ENCODE results near the gene CCL2.

The CCL2 gene

DNA sequence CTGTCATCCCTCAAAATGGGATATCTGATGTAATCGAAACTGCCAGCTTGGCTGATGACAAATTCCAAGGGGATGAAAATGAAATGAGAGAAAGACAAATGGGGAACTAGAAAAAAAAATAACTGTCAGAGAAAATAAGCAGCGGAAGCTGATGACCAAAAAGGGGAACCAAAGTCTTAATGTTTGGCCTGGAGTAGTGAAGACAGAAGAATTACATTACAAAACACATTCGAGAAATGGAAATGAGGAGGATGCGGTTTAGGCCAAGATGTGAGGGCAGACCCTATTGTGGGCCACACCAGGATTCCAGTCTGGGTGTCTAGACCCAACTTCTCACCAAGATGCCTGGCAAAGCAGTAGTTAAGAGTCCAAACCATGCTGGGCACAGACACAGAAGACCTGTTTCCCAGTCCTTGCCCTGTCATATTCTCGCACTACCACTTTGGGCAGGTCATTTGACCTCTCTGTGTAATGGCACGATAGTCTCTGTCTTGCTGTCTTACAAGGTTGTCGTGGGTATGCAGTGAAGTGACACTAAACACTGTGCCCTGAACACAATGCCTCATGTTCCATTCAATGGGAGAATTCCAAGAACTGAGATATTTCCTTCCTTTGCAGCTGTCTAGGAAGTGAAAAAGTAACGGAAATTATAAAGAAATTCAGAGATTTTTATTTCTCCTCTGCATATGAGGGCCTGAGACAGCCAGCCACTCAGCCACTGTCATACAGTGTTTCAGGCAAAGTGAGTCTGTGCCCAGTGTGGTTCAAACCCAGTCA lies 12.3 kb upstream of the CCL2 start:
- no peak for DNase-seq

DNA sequence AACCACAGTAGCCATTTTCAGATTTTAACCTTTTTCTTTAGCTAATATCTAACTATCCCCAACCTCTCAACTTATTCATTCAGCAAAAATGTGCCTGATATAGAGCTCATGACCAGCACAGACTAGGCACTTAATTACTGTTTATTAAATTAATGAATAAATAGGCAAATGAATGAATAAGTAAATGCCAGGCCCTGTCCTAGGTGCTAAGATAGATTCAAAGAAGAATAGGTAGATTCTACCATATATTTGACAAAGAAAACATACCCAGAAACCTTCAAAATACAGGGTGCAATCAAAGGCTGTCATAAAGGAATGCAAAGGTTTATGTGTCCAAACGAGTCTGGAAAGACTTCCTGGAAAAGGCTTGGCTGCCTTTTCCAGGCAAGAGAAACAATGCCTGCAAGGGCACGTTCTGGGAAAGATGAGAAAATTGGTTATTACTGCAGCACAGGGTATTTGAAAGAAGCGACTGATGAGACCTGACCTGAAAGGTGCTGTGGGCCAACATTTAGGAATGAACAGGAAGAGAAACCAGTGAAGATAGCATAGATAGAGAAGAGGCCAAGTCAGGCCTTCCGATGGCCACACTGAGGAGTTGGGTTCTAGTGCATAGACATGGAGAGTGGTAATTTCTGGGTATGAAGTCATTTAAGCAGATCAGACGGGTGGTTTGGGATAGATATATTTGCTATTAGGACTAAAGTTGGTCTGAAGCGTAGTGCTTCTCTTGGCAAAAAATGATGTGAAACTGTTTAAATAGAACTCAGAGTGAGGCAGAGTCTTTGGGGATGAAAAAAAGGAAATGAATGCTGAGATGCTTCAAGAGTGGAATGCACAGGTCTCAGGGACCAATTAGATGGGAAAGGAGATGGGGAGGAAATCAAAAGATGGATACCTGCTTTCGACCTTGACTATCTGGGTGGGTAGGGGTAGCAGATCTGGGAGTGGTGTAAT lies 11.4 kb upstream of the CCL2 start:
- DNase-seq: no peak

- no peak for DNase-seq
Observed at GRCh38 chr17:34245351-34245905, 9.7 kb upstream of the CCL2 start.

DNA sequence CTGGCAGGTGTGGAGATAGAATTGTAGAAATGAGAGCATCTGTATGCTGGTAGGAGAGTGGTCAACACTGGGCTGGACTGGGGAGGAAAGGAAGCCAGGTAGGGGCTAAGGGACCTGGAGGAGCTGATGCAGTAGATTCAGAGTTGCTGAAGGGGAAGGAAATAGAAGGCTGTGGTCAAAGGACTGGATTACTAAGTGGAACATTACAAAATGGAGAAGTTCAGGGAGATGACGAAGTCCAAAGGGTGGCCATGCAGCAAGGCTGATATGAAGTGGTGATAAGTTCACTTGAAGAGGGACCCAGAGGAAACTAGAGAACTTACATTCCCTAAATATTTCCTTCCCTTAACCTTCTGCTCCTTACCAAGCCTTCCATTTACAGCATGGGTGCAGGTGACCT lies 8.6 kb upstream of the CCL2 start:
- DNase-seq: no peak

DNA sequence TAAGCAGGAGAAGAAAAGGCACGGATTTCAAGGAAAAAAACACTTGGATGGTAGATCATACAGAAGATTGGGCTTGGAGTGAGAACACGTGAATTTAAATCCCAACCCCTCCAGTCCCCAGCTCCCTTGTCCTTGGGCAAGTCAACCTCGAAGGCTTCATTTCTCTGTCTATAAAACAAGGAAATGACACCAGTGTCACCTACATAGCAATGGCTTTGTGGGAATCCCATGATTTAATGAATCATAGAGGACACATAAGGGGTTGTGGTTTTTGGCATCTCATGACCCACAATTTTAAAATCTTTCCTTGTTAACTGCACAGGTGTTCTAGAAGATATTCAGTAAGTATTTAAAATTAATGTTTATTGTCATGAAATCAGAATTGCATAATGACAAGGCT lies 8.2 kb upstream of the CCL2 start:
- DNase-seq: no peak

DNA sequence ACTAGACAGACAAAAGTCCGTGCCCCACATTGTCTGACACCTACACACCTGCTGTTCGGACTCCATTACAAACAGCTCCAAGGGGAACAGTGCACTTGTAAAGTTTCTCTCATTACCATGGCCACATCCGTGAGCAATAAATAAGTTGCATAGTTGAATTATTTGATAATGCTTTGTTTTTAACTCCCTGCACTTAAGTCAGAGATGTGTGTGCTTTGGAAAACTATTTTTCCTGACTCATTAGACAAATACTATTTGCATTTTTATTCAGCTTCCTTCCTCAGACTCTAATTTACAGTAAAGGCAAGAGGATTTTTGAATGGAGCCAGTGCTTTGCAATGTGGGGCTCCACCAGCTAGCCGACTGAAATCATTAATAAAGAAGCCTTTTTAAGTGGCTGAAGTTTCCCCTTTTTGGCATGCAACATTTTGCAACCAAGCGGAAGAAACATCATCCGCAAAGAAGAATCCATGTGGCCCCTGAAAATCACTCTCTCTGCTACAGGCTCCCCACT lies 6.5 kb upstream of the CCL2 start:
- no peak for DNase-seq

GRCh38 chr17:34249061-34249460 lies 6.0 kb upstream of the CCL2 start:
- no peak for DNase-seq

GRCh38 chr17:34249478-34249877 lies 5.6 kb upstream of the CCL2 start:
- no peak for DNase-seq

DNA sequence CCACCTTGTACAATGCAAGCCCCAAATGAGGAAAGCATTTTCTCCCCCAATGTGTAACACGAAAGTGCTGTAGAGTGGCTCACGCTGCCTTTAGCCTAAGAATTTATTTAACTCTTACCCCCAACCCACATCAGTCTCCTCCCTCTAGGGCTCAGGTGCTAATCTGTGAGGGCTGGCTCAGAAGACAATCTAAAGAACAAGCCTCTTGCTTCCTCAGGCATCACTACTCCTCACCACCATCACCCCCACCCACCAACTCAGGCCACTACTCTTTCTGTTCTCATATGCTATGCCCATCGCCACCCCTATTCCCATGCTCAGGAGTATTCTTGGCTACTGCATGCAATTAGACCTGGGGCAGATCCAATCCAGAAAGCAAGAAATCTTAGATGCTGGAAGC lies 3.9 kb upstream of the CCL2 start:
- no peak for DNase-seq

DNA sequence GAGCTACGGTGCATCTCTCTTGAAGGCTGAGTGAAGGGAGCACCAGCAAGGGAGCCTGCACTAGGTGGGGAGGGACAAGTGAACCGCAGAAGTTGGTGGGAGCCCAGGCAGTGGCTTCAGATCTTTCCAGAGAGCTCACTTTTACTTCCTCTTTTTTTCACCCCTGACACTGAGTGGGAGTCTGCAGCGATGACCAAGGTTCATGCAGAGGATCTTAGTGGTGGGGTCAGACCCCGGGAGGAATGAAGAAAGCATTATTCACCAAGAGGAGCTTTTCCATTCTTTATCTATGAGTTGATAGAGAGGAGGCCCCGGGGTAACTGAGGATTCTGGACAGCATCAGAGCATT lies 3.0 kb upstream of the CCL2 start:
- DNase-seq: no peak

- DNase-seq: no peak
Observed at GRCh38 chr17:34252444-34253138, 2.5 kb upstream of the CCL2 start.

GRCh38 chr17:34253139-34253525 lies 2.0 kb upstream of the CCL2 start:
- DNase-seq: no peak

DNA sequence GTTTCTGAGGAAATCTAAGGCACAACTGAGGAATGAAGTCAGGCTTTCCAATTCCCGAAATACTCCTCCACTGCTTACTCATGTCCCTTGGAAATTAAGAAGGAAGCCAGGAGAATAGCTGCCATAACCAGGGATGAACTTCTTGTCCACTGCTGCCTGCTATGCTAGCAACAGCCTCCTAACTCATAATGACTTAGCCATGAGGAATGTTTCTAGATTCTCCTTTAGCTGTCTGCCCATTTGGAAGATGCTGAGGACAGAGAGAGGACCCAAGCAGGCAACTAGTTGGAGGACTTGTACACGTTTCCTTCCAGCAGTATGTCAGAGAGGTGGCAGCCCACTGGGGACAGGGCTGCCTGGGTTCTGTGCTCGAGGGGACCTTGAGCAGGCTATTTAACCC lies 939 bp upstream of the CCL2 start:
- DNase-seq: no peak

DNA sequence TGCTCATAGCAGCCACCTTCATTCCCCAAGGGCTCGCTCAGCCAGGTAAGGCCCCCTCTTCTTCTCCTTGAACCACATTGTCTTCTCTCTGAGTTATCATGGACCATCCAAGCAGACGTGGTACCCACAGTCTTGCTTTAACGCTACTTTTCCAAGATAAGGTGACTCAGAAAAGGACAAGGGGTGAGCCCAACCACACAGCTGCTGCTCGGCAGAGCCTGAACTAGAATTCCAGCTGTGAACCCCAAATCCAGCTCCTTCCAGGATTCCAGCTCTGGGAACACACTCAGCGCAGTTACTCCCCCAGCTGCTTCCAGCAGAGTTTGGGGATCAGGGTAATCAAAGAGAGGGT lies 272 bp downstream of the CCL2 start:
- DNase-seq: no peak

- no peak for DNase-seq
Observed at GRCh38 chr17:34255841-34256240, 756 bp downstream of the CCL2 start.

DNA sequence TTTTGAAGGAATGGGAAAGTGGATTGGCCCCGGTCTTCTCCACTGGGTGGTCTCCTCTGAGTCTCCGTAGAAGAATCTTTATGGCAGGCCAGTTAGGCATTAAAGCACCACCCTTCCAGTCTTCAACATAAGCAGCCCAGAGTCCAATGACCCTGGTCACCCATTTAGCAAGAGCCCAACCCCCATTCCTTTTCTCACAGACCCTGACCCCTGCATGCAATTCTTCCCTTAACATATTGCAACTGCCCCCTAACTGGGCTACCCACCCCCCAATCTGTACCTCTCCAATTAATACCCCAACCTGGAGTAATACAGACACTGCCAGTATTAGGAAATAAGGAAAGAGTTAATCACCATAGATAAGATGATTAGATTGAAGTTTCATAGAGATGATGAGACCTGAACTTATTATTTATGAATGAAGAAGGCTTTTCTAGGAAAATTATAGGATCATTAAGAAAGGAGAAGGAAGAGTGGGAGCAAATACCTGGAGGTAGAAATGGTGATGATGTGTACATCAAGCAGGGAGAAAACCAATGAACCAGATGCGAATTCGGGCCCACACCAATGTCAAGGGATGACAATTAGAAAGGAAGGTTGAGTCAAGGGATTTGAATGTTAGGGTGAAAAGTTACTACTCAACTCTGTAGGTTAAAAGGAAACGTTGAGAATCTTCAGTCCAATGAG lies 2.4 kb downstream of the CCL2 start:
- no peak for DNase-seq

- no peak for DNase-seq
Observed at GRCh38 chr17:34257986-34258326, 2.9 kb downstream of the CCL2 start.

- DNase-seq: no peak
Observed at GRCh38 chr17:34259146-34259545, 4.1 kb downstream of the CCL2 start.

DNA sequence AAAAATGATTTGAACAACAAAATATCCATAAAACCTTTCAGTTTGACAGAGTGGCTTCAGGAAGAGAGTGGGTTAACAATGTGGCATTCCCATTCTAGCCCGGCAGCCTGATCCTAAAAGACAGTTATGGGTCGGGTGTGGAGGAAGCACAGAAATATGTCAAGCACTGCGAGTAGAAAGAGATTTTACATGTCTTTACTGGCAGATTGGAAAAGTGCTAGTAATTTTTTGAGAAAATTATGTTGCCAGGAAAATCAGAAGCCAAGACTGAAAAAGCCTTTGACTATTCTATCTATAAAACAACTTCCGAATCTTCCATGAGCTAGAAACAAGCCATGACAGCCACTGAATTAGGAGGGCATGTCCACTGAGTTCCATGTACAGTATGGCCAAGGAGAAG lies 5.8 kb downstream of the CCL2 start:
- no peak for DNase-seq

- no peak for DNase-seq
Observed at GRCh38 chr17:34261568-34262337, 6.7 kb downstream of the CCL2 start.

GRCh38 chr17:34265711-34266110 lies 10.6 kb downstream of the CCL2 start:
- no peak for DNase-seq

- no peak for DNase-seq
Observed at GRCh38 chr17:34269969-34270368, 14.9 kb downstream of the CCL2 start, which contains the start of gene CCL7. CCL7 (plus strand) TSS chr17:34270221; CDS start chr17:34270291, 70 bp downstream.

Measured in stimulated activated CD4-positive, alpha-beta T cell treated with anti-CD3 and anti-CD28 coated beads, Interleukin-12 subunit alpha, Interleukin-12 subunit beta, amount 100 ng/mL, for 4 hours (primary cell).